B cell (primary cell): Measurements from ENCODE around the gene GRM8.

Experiments
- CTCF ChIP-seq: fragments of 200-600 bp; IDR thresholded peaks from one replicate; pipeline ENCODE4 v1.8.0; 2022; ENCODE audit warnings: antibody characterized with exemption, mild to moderate bottlenecking
- EZH2 ChIP-seq: IDR thresholded peaks from 2 replicates; pipeline ENCODE4 v1.6.1; 2012; ENCODE audit warnings: borderline replicate concordance, low read depth, mild to moderate bottlenecking, moderate library complexity, low read length; ENCODE audit not compliant: insufficient read depth, poor library complexity, severe bottlenecking

DNA sequence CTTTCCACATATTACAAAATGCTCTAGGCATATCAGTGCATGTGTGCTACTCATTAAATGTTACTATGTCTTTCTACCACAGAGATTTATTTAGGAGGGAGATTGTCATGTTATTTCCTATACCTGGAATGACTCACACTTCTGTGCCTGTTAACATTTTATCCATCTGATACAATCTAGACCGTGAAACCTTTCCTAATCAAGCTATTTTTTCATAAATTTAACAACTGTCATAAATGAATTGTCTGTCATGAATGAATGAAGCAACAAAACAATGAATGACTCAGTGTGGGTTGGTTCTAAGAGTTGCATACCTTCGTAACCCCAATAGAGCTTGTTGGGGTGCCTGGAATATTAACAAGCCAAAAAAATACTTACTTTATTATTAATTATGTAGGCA is 554.3 kb downstream of the GRM8 start:
- TF ChIP-seq CTCF, result no peak
- no peak for TF ChIP-seq EZH2
